Skeletal muscle cell (primary cell): ENCODE data around the gene ANKH.
"Not testable (repeated sequence)": the region's sequence is repeated elsewhere in the genome, so short reads cannot be mapped to it uniquely, and the experiment has no call there.

ENCODE experiments used
- DNase-seq: peaks from one replicate; pipeline ENCODE4 v3.0.0-alpha.2; 2010; ENCODE audit warnings: low read depth
- H3K4me3 ChIP-seq: 2 replicates; pipeline ENCODE4 v1.5.1; 2011; ENCODE audit warnings: low read depth, mild to moderate bottlenecking, control low read depth, low read length, moderate library complexity

Gene ANKH

GRCh38 chr5:14809369-14810155 is 62.0 kb downstream of the ANKH start:
- no peak overlapping the region for H3K4me3 ChIP-seq
- peak; percentile 81 for DNase-seq

DNA sequence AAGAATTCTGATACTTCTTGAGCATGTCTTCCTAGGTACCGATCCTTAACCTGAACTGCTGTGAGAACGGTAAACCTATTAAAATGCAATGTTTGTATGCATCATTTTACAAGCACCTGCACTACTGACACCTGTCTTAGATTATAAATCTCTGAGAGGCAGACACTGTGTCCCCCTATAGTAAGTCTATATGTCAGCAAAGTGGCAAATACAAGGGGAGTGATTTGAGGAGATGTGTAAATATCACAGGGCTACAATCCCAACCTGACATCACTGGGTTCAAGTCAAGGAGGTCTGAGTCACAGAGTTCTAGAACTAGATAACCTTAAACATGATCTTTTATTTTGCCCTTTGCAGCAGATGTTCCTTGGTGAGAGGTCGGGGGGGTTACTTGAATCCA is 64.1 kb downstream of the ANKH start:
- no peak for DNase-seq
- H3K4me3 ChIP-seq: no peak overlapping the region

GRCh38 chr5:14806456-14806855 is 65.1 kb downstream of the ANKH start:
- H3K4me3 ChIP-seq: no peak overlapping the region
- peak; percentile 89 for DNase-seq

DNA sequence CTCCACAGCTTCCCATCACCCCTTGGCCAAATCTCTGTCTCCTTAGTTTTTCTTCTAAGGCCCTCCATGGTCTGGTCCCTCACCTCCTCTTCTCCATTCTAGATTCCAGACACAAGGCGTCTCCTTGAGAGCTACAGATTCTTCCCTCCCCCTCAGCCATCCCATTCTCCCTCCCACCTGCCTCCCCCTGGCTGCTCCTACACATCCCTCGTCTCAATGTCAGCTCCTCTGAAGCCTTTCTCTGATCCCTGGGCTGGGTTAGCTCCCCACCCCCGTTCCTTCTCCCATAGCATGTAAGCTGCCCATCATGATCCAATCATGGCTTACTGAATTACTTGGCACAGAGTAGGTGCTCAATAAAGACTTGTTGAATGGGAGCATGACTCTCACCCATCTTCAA is 69.0 kb downstream of the ANKH start:
- H3K4me3 ChIP-seq: no peak overlapping the region
- DNase-seq: no peak

GRCh38 chr5:14801792-14802191 is 69.8 kb downstream of the ANKH start:
- DNase-seq: no peak
- no peak overlapping the region for H3K4me3 ChIP-seq

DNA sequence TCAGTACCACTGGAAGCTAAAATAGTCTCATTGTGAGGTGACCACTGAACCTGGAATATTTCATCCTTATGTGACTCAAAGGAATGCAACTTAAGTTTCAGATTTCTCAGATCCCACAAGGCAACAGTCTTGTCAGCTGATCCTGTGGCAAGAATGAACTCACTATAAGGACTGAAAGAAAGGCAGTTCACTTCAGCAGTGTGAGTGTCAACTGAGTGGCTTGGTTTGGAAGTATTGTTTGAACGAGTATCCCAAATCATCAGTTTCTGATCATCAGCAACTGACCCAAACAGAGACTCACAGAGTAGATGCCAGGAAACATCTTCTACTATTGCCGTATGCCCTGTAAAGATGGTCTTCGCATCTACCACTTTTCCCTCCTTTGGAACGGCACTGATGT is 74.2 kb downstream of the ANKH start:
- DNase-seq: not testable (repeated sequence)

DNA sequence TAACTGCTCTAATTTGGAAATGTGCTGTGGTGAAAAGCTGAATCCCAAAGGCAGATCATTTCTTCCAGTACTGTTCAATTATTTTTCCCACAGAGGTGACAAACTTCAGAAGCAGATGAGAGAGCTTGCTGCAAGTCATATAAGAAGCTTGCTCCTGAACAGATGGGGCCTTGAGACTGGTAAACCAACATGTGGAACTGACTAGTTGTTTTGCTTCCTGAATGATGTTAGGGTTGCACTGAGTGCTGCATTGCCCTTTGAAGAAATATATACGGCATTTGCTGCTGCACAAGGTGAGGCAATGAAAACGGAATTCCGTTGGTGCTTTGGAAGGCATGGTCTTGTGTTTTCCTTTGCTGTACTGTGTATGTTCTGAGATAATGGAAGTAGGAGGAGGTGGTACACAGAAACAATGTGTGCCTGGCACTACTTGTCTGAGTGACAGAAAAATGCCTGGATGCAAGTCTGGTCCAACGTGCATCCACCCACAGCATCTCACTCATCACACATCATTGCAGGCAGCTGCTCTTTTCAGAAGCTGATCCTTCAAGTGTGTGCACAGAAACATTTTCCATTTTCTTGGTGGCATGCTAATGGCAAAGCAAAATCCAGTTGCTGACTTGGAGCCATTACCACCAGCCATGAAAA is 76.9 kb downstream of the ANKH start:
- no peak overlapping the region for H3K4me3 ChIP-seq
- DNase-seq: no peak

More for the DNA sequence above, 74.2 kb downstream of the ANKH start:
- H3K4me3 ChIP-seq: not testable (repeated sequence)

GRCh38 chr5:14793851-14794250 is 77.7 kb downstream of the ANKH start:
- H3K4me3 ChIP-seq: no peak overlapping the region
- no peak for DNase-seq

- no peak overlapping the region for H3K4me3 ChIP-seq
- DNase-seq: no peak
These were observed 80.7 kb downstream of the ANKH start for GRCh38 chr5:14790911-14791310.

DNA sequence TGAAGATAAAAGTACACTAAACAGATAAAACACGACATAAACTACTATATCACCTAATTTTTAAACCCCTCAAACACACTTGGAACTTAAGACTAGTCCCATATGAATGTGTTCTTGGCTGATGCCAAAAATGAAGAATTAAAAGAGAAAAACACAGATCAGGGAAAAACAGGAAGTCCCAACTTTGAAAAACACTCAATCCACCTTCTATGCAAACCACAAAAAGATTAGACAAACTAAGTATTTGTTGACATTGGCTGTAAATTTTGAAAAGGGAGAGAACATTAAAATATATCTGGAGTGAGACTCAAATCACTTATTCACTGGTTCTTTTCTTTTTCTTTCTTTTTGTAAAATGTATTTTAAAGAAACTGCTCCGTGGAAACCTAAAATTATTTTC is 81.4 kb downstream of the ANKH start:
- no peak overlapping the region for H3K4me3 ChIP-seq
- DNase-seq: no peak

- no peak for DNase-seq
These were observed 83.6 kb downstream of the ANKH start for GRCh38 chr5:14787801-14788579.

DNA sequence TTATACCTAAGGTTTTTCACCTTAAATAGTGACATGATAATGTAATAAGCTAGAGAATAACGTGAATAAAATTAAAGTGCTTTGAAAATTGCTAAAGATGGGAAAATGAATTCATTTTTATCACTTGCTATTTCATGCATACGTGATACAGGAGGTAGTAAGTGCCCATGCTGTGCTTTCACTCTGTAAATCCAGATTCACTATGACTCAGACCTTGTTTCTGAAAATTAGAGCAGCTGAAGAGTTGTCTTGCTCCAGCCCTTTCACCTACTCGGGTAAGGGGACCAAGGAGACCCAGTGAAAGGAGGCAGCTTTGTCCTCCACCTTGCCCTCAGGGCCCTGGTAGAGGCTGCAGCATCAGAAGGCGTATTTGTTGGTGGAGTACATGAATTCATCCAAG is 87.9 kb downstream of the ANKH start:
- DNase-seq: no peak

More at GRCh38 chr5:14787801-14788579, 83.6 kb downstream of the ANKH start:
- no peak overlapping the region for H3K4me3 ChIP-seq

GRCh38 chr5:14782591-14782990 is 89.0 kb downstream of the ANKH start:
- DNase-seq: no peak
- H3K4me3 ChIP-seq: no peak overlapping the region

More for the DNA sequence above, 87.9 kb downstream of the ANKH start:
- H3K4me3 ChIP-seq: no peak overlapping the region

GRCh38 chr5:14781106-14781505 is 90.5 kb downstream of the ANKH start:
- peak; percentile 6 for DNase-seq
- H3K4me3 ChIP-seq: no peak overlapping the region

- no peak for DNase-seq
- H3K4me3 ChIP-seq: no peak overlapping the region
These were observed 91.6 kb downstream of the ANKH start for GRCh38 chr5:14779975-14780374.

GRCh38 chr5:14778792-14779070 is 92.8 kb downstream of the ANKH start:
- no peak for DNase-seq
- no peak overlapping the region for H3K4me3 ChIP-seq

DNA sequence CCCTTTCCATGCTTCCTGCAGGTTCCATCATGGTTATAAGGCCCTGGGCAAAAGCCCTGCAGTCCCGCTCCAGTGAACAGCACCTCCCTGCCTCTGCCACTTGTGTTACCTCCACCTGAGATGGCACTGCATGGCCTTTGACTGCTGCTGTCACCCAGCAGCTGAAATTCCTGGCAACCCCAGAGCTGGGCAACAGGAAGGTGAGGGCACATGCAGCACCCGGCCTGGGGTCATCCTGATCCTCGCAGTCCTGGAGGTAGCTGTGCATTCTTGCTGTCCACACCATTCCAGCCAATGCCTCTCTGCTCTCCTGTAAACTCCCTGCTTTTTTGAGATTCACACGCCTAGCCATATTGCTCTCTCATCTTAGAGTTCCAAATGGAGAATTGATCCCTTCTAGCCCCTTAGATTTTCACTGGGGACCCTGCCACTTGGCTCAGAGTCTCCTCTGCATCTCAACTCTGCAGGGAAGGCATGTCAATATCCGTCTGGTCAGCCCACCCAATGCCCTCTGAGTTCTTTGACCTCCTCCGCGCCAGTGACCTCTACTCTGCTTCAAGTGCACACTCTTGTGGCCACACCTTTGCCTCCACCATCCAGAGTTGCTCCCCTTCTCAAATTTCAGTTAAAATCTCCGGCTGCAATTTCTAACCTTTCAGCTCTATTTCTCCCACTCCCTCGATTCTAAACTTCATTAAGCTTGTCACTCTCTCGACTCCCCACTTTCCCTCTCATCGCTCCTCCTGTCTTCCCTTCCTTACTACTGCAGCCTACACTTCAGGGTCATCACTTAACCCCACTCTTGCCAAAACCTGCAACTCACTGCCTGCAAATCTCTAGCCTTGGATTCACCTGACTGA is 93.4 kb downstream of the ANKH start:
- DNase-seq: no peak
- no peak overlapping the region for H3K4me3 ChIP-seq

DNA sequence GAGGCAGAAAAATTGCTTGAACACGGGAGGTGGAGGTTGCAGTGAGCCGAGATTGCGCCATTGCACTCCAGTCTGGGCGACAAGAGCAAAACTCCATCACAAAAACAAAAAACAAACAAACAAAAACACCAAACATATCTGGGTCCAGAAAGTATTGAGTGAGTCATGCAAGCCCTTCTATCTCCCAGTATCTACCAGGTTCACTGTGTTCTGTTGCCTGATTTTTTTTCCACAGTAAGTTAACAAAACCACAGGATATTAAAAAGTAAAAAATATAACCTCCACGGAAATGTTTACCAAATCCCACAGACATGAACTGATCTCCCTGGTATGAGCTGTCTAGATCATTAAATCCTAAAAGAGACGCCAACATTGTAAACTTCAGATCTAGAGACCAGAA is 94.4 kb downstream of the ANKH start:
- DNase-seq: no peak
- H3K4me3 ChIP-seq: no peak overlapping the region

- no peak for DNase-seq
- no peak overlapping the region for H3K4me3 ChIP-seq
These were observed 95.0 kb downstream of the ANKH start for GRCh38 chr5:14776602-14777001.

GRCh38 chr5:14775857-14776256 is 95.7 kb downstream of the ANKH start:
- no peak overlapping the region for H3K4me3 ChIP-seq
- peak; percentile 25 for DNase-seq
